Measurements from ENCODE around the gene ABTB2. TPM values are rescaled to one million over a fixed set of nuclear protein-coding genes. Genes with fewer than 3 reads are reported as not detected.

ABTB2 gene
- polyA plus RNA-seq, 1 donor, result 8.7 TPM

DNA sequence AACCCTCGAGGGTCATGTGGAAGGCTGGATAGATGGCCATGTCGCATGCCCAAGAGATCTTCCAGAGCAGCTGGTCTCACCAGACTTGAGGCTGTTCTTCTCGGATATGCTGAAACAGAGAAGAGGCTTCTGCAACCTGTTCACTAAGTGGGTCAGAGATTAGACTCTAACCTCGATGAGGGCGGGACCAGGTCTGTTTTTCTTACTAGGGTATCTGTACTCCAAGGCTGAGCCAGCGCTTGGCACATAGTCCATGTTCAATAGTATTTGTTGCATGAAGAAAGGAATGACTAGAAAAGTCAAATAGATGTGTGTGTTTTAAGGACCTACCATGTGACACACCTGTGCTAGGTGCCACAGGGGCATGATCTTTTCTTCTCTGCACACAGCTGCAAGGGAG, 43.6 kb downstream of the ABTB2 start:
- DNase-seq, result no peak

GRCh38 chr11:34313099-34313517, 44.7 kb downstream of the ABTB2 start:
- DNase-seq, result peak; percentile 74

GRCh38 chr11:34311126-34311525, 46.7 kb downstream of the ABTB2 start:
- DNase-seq, result no peak

- DNase-seq, result no peak
Measured at GRCh38 chr11:34309965-34310364, 47.8 kb downstream of the ABTB2 start.

GRCh38 chr11:34308913-34309585, 48.8 kb downstream of the ABTB2 start:
- DNase-seq, result no peak

GRCh38 chr11:34308049-34308912, 49.5 kb downstream of the ABTB2 start:
- DNase-seq, result no peak

GRCh38 chr11:34305780-34306179, 52.0 kb downstream of the ABTB2 start:
- no peak for DNase-seq

DNA sequence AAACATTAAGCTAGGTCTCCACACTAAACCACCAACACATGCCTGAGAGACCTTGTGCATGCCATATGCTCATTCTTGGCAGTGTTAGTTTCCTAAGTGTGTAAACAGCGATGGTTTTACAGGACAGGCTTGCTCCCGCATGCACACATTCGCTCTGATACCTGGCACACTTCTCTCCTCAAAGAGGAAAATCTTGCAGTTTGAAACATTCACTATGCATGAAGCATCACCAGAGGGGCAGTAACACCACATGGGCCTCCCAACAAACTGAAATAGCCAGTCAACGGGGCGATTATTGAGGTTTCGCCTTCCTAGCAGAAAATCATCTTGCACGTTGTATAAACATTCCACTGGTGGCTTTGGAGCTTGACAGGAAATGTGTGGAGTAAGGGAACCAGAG, 52.6 kb downstream of the ABTB2 start:
- no peak for DNase-seq

DNA sequence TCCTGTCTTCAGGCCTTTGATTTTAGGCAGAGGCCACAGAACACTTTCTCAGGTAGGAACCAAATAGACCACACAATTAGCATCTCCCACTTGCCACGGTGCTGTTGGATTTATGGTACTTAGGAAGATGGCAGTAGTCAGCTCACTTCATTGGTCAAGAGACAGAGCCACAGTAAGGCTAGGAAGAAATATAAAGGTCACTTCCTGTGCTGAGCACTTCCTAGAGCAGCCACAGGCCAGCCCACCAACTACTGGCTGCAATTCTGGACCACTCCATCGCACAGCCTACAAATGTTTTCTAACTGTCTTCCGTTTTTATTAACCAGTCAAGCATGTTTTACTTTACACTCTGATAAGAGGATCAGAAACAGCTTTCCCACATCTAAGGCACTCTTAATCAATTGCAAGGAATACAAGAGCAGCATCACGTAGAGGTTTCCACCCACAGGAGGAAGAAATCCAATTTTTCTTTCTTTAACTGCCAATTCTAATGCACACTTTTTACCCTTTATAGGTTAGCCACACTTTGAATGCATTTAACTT, 54.7 kb downstream of the ABTB2 start:
- DNase-seq, result no peak

- DNase-seq, result no peak
Measured at GRCh38 chr11:34302046-34302921, 55.5 kb downstream of the ABTB2 start.

GRCh38 chr11:34300926-34301295, 56.9 kb downstream of the ABTB2 start:
- no peak for DNase-seq

GRCh38 chr11:34300026-34300925, 57.5 kb downstream of the ABTB2 start:
- DNase-seq, result no peak

DNA sequence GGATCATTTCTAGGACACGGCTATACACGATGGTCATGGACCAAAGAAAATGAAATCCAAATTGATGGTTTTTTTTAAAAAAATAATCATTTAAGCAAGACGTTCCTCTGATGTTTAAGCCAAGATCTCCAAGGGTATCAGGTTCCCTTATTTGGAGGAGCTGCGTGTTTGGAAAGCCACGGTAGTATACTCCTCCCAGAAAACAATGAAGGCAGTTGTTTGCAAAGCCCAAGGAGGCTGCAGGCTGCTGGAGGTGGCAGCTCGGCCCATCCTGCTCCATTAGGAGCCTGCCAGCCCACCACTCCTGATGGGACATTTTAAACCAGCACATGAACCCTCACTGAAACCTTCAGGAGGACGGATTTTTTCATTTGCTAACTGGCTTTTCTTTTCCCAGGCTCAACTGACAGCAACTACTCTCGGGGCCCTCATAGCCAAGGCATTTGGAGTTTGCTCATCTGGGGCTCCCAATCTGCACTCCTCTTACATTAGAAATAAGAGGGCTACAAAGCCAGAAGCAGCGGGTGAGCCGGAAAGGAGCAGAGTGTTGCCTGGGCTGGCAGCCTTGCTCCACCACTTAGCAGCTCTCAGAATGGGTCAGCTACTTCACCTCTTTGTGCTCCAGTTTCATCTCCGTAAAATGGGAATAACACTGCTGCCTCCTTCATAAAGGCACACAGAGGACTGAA, 58.4 kb downstream of the ABTB2 start:
- no peak for DNase-seq

GRCh38 chr11:34298871-34299270, 58.9 kb downstream of the ABTB2 start:
- peak; percentile 43 for DNase-seq

- no peak for DNase-seq
Measured at GRCh38 chr11:34296412-34296811, 61.4 kb downstream of the ABTB2 start.

- no peak for DNase-seq
Measured at GRCh38 chr11:34292546-34292945, 65.3 kb downstream of the ABTB2 start.

GRCh38 chr11:34292111-34292510, 65.7 kb downstream of the ABTB2 start:
- DNase-seq, result peak; percentile 63

DNA sequence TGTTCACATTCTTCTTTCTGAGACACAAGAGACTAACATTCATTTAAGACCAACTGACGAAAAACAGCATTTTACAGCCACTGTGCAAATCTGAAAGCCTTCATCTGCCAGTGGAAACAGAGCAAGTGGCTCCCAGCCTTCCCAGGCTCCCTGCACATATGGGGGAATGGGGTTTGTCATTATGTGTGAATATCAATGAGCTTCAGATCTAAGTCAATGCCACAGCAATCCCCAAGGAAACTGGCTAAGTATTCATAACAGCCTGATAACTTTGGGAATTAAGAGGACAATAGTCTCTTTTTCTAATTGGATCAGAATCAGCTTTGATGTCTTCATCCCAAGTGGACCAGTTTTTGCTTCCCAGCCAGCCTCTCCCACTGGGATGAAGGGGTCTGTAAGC, 66.9 kb downstream of the ABTB2 start:
- no peak for DNase-seq

GRCh38 chr11:34288492-34288891, 69.3 kb downstream of the ABTB2 start:
- DNase-seq, result no peak

DNA sequence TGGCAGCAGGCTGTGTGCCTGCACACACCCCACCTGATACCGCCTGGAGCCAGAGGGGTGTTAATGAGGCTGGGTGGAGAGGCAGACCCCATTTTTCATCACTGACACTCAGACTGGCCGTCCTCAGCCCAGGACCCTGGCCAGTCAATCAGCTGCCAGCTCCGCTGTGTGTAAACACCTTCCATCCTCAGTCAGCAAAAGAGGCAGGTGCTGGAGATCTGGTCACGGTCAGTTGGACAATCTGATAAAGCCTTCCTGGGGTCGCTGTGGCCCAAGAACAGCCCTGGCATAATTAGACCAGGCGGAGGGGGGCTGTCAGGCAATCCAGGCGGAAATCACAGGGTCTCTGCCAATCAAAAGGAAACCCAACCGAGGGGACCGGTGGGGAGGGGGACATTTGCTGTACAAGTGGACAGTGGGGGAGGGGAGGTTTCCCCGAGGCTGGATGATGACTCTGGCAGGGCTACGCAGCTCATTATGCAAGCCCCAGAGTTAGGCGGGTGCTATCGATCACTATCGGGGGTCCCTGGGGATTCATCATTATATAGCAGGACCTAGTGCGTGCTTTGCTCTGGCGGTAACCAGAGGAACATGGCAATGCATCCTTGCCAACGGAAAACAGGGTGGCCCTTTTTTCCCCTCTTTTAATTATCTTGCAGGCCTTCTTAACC, 72.9 kb downstream of the ABTB2 start:
- DNase-seq, result no peak

Data from hindlimb muscle (tissue), 1 donor.